Central memory CD8-positive, alpha-beta T cell (primary cell): ENCODE results near the gene DTL.
"Not testable (repeated sequence)": the region's sequence is repeated elsewhere in the genome, so short reads cannot be mapped to it uniquely, and the experiment has no call there.

Experiments used
- ATAC-seq: fragments of 150-1000 bp; cut with Tn5 transposase; replicated peaks from 2 replicates; pipeline ENCODE4 v1.10.0; 2022; ENCODE audit warnings: mild to moderate bottlenecking, moderate FRiP score, moderate number of reproducible peaks; ENCODE audit not compliant: poor library complexity, severe bottlenecking; ENCODE audit errors: extremely low read depth
- DNase-seq, 2 donors: peaks; one replicate each; pipeline ENCODE4 v3.0.0; 2021; ENCODE audit warnings: low spot score in 2 of 2
- H3K27ac Mint-ChIP-seq: one replicate; pipeline ENCODE4 v1.8.0; 2022; ENCODE audit warnings: low read depth, mild to moderate bottlenecking, moderate library complexity, mixed read lengths
- H3K27me3 Mint-ChIP-seq: one replicate; pipeline ENCODE4 v1.8.0; 2022; ENCODE audit warnings: mixed read lengths
- H3K36me3 Mint-ChIP-seq: one replicate; pipeline ENCODE4 v1.8.0; 2022; ENCODE audit warnings: mild to moderate bottlenecking, moderate library complexity, mixed read lengths; ENCODE audit not compliant: insufficient read depth
- H3K4me1 Mint-ChIP-seq: one replicate; pipeline ENCODE4 v1.8.0; 2022; ENCODE audit warnings: mixed read lengths
- H3K4me3 Mint-ChIP-seq: one replicate; pipeline ENCODE4 v1.8.0; 2022; ENCODE audit warnings: mild to moderate bottlenecking, moderate library complexity, mixed read lengths
- H3K9me3 Mint-ChIP-seq: one replicate; pipeline ENCODE4 v1.8.0; 2022; ENCODE audit warnings: mixed read lengths

The DTL gene

GRCh38 chr1:212035123-212035834 lies at the start of gene DTL, which contains the start of gene INTS7:
TSS of gene DTL (plus strand) at chr1:212035748. CDS start at chr1:212035891, 143 bp downstream.
TSS of gene INTS7 (minus strand) at chr1:212035557. CDS start at chr1:212035437, 120 bp downstream.
- Mint-ChIP-seq H3K27ac (peak within 1 kb of the TSS; percentile 97), H3K4me3 (peak within 1 kb of the TSS; percentile 90)
- ATAC-seq = peak; percentile 85

GRCh38 chr1:211986628-211987254 lies 48.8 kb upstream of the DTL start:
- Mint-ChIP-seq H3K9me3 (no peaks in the 10 kb centered on the region), H3K27ac (no peak overlapping the region), H3K4me1 (no peaks in the 10 kb centered on the region), H3K4me3 (no peak overlapping the region), H3K36me3 (peaks cover 14% of the 10 kb centered on the region), H3K27me3 (no peaks in the 10 kb centered on the region)
- no peak for DNase-seq
- ATAC-seq = no peak

More at GRCh38 chr1:212035123-212035834, at the start of gene DTL, which contains the start of gene INTS7:
- peaks cover 13% of the 10 kb centered on the region for H3K36me3 Mint-ChIP-seq
- H3K9me3 Mint-ChIP-seq = no peaks in the 10 kb centered on the region
- H3K4me1 Mint-ChIP-seq = peaks cover 45% of the 10 kb centered on the region
- no peaks in the 10 kb centered on the region for H3K27me3 Mint-ChIP-seq
- peak; percentile 97 for DNase-seq

GRCh38 chr1:211991695-211992094 lies 43.9 kb upstream of the DTL start:
- H3K4me3 Mint-ChIP-seq = no peak overlapping the region
- no peaks in the 10 kb centered on the region for H3K27me3 Mint-ChIP-seq
- H3K36me3 Mint-ChIP-seq = peaks cover 4% of the 10 kb centered on the region
- DNase-seq (no peak), ATAC-seq (no peak)
- no peaks in the 10 kb centered on the region for H3K9me3 Mint-ChIP-seq
- peak overlapping the region; percentile 7 for H3K27ac Mint-ChIP-seq
- H3K4me1 Mint-ChIP-seq = no peaks in the 10 kb centered on the region

- H3K27me3 Mint-ChIP-seq, H3K4me3 Mint-ChIP-seq, H3K4me1 Mint-ChIP-seq, H3K9me3 Mint-ChIP-seq, DNase-seq, ATAC-seq, H3K27ac Mint-ChIP-seq: not testable (repeated sequence)
- peaks cover 14% of the 10 kb centered on the region for H3K36me3 Mint-ChIP-seq
These were observed 38.1 kb upstream of the DTL start for GRCh38 chr1:211997426-211997825.

GRCh38 chr1:212002536-212002935 lies 33.0 kb upstream of the DTL start:
- H3K36me3 Mint-ChIP-seq = peaks cover 9% of the 10 kb centered on the region
- H3K4me3 Mint-ChIP-seq = no peak overlapping the region
- DNase-seq (no peak), ATAC-seq (no peak)
- H3K4me1 Mint-ChIP-seq = no peaks in the 10 kb centered on the region
- no peaks in the 10 kb centered on the region for H3K9me3 Mint-ChIP-seq
- no peaks in the 10 kb centered on the region for H3K27me3 Mint-ChIP-seq
- peak overlapping the region; percentile 54 for H3K27ac Mint-ChIP-seq

GRCh38 chr1:212004895-212005608 lies 30.5 kb upstream of the DTL start:
- ATAC-seq = no peak
- peaks cover 6% of the 10 kb centered on the region for H3K36me3 Mint-ChIP-seq

GRCh38 chr1:212007178-212007577 lies 28.4 kb upstream of the DTL start:
- Mint-ChIP-seq H3K36me3 (peaks cover 2% of the 10 kb centered on the region), H3K27me3 (no peaks in the 10 kb centered on the region), H3K4me1 (no peaks in the 10 kb centered on the region), H3K9me3 (no peaks in the 10 kb centered on the region), H3K4me3 (no peak overlapping the region), H3K27ac (no peak overlapping the region)
- no peak for DNase-seq
- ATAC-seq = no peak

More at GRCh38 chr1:212004895-212005608, 30.5 kb upstream of the DTL start:
- H3K4me3 Mint-ChIP-seq = no peak overlapping the region
- no peaks in the 10 kb centered on the region for H3K9me3 Mint-ChIP-seq
- no peaks in the 10 kb centered on the region for H3K27me3 Mint-ChIP-seq
- DNase-seq = no peak
- no peaks in the 10 kb centered on the region for H3K4me1 Mint-ChIP-seq
- H3K27ac Mint-ChIP-seq = no peak overlapping the region

- no peak overlapping the region for H3K27ac Mint-ChIP-seq
- H3K4me1 Mint-ChIP-seq = no peaks in the 10 kb centered on the region
- H3K27me3 Mint-ChIP-seq = no peaks in the 10 kb centered on the region
- H3K9me3 Mint-ChIP-seq = no peaks in the 10 kb centered on the region
- DNase-seq = no peak
- H3K4me3 Mint-ChIP-seq = no peak overlapping the region
- peaks cover 2% of the 10 kb centered on the region for H3K36me3 Mint-ChIP-seq
- ATAC-seq = no peak
These were observed 27.7 kb upstream of the DTL start for GRCh38 chr1:212007886-212008285.

- DNase-seq = no peak
- H3K9me3 Mint-ChIP-seq = no peaks in the 10 kb centered on the region
- H3K27me3 Mint-ChIP-seq = no peaks in the 10 kb centered on the region
- H3K4me3 Mint-ChIP-seq = no peak overlapping the region
- no peaks in the 10 kb centered on the region for H3K4me1 Mint-ChIP-seq
- no peak overlapping the region for H3K27ac Mint-ChIP-seq
- ATAC-seq = no peak
- H3K36me3 Mint-ChIP-seq = peaks cover 2% of the 10 kb centered on the region
These were observed 26.0 kb upstream of the DTL start for GRCh38 chr1:212009561-212009960.

- Mint-ChIP-seq H3K27ac (no peak overlapping the region), H3K4me1 (no peaks in the 10 kb centered on the region), H3K27me3 (no peaks in the 10 kb centered on the region), H3K36me3 (peaks cover 2% of the 10 kb centered on the region), H3K4me3 (no peak overlapping the region), H3K9me3 (no peaks in the 10 kb centered on the region)
- ATAC-seq (no peak), DNase-seq (no peak)
These were observed 25.5 kb upstream of the DTL start for GRCh38 chr1:212010004-212010403.

GRCh38 chr1:212012034-212012740 lies 23.4 kb upstream of the DTL start:
- Mint-ChIP-seq H3K4me1 (no peaks in the 10 kb centered on the region), H3K27me3 (no peaks in the 10 kb centered on the region), H3K36me3 (peaks cover 4% of the 10 kb centered on the region), H3K27ac (no peak overlapping the region), H3K4me3 (no peak overlapping the region), H3K9me3 (no peaks in the 10 kb centered on the region)
- DNase-seq (peak; percentile 37 to 47), ATAC-seq (peak; percentile 83)

GRCh38 chr1:212013672-212014071 lies 21.9 kb upstream of the DTL start:
- Mint-ChIP-seq H3K36me3 (peaks cover 4% of the 10 kb centered on the region), H3K27ac (no peak overlapping the region), H3K9me3 (no peaks in the 10 kb centered on the region), H3K4me3 (no peak overlapping the region), H3K4me1 (no peaks in the 10 kb centered on the region), H3K27me3 (no peaks in the 10 kb centered on the region)
- DNase-seq = no peak
- ATAC-seq = no peak
